Activated CD4-positive, CD25-positive, alpha-beta regulatory T cell treated with anti-CD3 and anti-CD28 coated beads, Interleukin-2, amount 50 U/mL, for 24 hours (primary cell): ENCODE data around the gene LACRT.
"Not testable (repeated sequence)": the region's sequence is repeated elsewhere in the genome, so short reads cannot be mapped to it uniquely, and the experiment has no call there.

Experiments
- ATAC-seq, 2 donors: fragments of 150-1000 bp; cut with Tn5 transposase; one replicate each; pipeline ENCODE4 v1.10.0; 2021; ENCODE audit warnings: mild to moderate bottlenecking in 1 of 2, moderate library complexity in 1 of 2

Gene LACRT

GRCh38 chr12:54634795-54635194, at the start of gene LACRT:
LACRT (minus strand) TSS chr12:54634895; CDS start chr12:54634841, 54 bp downstream.
- ATAC-seq: no peak

- ATAC-seq: no peak
These were observed 48.7 kb upstream of the LACRT start for GRCh38 chr12:54683398-54683797.

GRCh38 chr12:54682674-54683073, 48.0 kb upstream of the LACRT start:
- ATAC-seq: no peak

- ATAC-seq: no peak
These were observed 45.7 kb upstream of the LACRT start for GRCh38 chr12:54680374-54680773.

- no peak for ATAC-seq
These were observed 43.4 kb upstream of the LACRT start for GRCh38 chr12:54678131-54678530.

- no peak for ATAC-seq
These were observed 33.2 kb upstream of the LACRT start for GRCh38 chr12:54667945-54668344.

GRCh38 chr12:54666008-54666407, 31.3 kb upstream of the LACRT start:
- ATAC-seq: no peak

- ATAC-seq: not testable (repeated sequence)
These were observed 30.4 kb upstream of the LACRT start for GRCh38 chr12:54665022-54665635.

GRCh38 chr12:54663603-54664002, 28.9 kb upstream of the LACRT start:
- ATAC-seq: no peak

GRCh38 chr12:54662026-54662425, 27.3 kb upstream of the LACRT start:
- ATAC-seq: no peak

- ATAC-seq: no peak
These were observed 26.4 kb upstream of the LACRT start for GRCh38 chr12:54661048-54661447.

GRCh38 chr12:54660320-54660962, 25.7 kb upstream of the LACRT start:
- ATAC-seq: no peak

GRCh38 chr12:54658306-54659264, 23.9 kb upstream of the LACRT start:
- no peak for ATAC-seq

- ATAC-seq: no peak
These were observed 22.5 kb upstream of the LACRT start for GRCh38 chr12:54657105-54657607.

GRCh38 chr12:54654926-54655325, 20.2 kb upstream of the LACRT start:
- ATAC-seq: no peak

GRCh38 chr12:54653025-54653424, 18.3 kb upstream of the LACRT start:
- ATAC-seq: no peak

- ATAC-seq: no peak
These were observed 16.2 kb upstream of the LACRT start for GRCh38 chr12:54650889-54651288.

- no peak for ATAC-seq
These were observed 15.7 kb upstream of the LACRT start for GRCh38 chr12:54650409-54650808.

- ATAC-seq: no peak
These were observed 15.1 kb upstream of the LACRT start for GRCh38 chr12:54649825-54650224.

- no peak for ATAC-seq
These were observed 13.6 kb upstream of the LACRT start, which contains the start of gene DCD for GRCh38 chr12:54648265-54648664. DCD (minus strand) TSS chr12:54648365; CDS start chr12:54648303, 62 bp downstream.

GRCh38 chr12:54641554-54641953, 6.9 kb upstream of the LACRT start:
- no peak for ATAC-seq

GRCh38 chr12:54641089-54641488, 6.4 kb upstream of the LACRT start:
- no peak for ATAC-seq

GRCh38 chr12:54639112-54639511, 4.4 kb upstream of the LACRT start:
- ATAC-seq: not testable (repeated sequence)
